GM15510 (cell line): Measurements from ENCODE around the gene VPS4A.

ENCODE experiments used
- POLR2A ChIP-seq: IDR thresholded peaks from 3 replicates; pipeline ENCODE4 v1.6.1; 2011; ENCODE audit warnings: borderline replicate concordance; ENCODE audit not compliant: insufficient read length; ENCODE audit errors: extremely low read depth

VPS4A gene

DNA sequence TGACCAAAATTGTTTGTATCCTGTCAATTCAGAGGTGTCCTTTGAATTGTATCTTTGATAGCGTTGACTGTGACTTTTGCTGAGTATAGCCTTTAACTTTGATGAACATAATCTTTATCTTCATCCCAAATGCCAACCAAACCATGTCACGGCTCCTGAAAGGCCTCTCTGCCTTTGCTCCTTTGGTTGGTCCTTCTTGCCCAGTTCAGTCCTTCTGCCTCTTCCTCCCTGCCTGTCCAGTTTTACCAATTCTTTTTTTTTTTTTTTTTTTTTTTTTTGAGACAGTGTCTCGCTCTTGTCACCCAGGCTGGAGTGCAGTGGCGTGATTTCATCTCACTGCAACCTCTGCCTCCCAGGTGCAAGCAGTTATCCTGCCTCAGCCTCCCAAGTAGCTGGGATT, 12.9 kb upstream of the VPS4A start:
- TF ChIP-seq POLR2A, result no peak

DNA sequence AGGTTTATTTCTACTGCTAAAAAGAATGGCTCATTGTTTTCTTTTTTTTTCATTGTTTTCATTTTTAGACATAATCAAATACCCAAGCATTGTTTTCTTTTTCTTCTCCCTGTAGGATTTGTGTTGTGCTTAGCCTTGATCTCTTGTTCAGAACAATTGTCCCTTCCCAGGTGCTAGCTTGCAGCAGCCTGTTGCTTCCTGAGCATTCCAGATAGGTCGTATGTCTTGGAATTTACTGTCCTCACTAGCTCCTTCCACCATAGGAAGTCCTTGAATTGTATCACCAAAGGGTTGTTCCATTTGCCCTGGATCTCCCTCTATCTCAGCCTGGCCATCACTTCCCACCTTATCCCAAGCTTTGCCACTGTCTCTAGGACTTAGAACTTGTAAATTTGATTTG, 10.0 kb upstream of the VPS4A start:
- no peak for TF ChIP-seq POLR2A

DNA sequence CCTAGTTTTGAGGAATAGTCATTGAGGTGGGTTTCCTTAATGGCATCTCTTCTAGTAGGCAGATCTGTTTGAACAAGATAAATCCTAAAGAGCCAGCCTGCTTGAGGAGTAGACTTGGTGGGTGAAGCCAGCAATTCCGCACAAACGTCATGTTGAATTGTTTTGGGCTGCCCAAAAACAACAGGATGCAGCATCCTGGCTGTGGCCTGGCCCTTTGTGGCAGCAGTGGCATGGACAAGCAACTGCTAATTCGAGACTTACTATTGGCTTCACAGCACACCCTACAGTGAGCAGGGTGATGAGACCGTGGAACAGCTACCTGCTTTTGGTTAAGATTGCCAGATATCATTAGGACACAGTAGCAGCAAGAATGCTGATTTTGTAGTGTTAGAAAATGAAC, 9.3 kb upstream of the VPS4A start:
- no peak for TF ChIP-seq POLR2A

DNA sequence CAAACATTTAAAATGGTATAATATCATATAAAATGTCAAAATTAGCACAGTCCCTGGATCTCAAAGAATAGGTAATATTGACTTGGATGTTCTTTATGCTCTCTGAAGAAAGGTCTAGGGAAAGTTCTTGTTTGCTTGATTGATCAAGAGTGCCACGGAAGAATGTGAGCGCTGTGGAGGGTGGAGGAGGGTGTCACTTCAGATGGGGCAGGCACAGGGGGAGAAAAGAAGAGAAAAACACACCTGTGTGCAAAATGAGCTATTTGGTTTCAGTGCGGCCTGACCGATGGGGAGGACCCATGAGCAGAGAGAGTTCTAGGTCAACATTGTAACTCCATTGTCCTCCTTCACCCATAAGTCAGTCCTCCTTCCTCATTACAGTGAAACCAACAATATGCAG, 8.8 kb upstream of the VPS4A start:
- no peak for TF ChIP-seq POLR2A

DNA sequence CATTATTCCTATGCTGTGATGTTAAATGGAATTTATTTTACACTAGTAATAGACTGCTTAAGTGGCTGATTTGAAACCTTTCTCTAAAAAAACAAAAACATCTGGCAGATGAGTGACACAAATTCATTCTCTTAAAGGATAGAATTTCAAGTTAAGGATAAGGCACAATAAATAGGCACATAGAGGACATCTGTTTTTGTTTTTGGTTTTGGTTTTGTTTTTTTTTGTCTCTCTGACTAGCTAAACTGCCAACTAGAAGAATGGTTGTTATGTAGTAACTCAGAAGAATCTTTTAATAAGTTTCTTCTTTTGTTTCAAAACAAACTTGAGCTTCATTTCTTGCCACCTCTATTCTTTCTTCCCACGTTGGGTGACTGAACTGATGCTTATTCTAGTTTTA, 5.1 kb upstream of the VPS4A start:
- no peak for TF ChIP-seq POLR2A

DNA sequence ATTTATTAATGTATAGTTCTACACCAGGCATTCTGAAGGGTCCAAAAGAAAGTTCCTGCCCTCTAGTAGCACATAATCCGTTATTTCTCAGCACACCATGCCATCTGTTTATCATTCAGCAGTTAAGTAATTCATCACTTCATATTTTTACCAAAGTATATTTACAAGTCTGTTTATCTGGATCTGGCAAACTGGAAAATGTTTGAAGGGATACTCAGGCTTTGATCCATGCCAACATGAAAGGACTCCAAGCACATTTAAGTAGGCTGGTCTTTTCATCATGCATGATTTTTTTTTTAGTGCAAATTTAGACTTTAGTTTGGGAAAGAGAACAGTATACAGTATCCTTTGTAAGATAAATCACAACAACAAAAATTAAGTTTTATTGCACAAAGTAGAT, 4.1 kb upstream of the VPS4A start:
- no peak for TF ChIP-seq POLR2A

DNA sequence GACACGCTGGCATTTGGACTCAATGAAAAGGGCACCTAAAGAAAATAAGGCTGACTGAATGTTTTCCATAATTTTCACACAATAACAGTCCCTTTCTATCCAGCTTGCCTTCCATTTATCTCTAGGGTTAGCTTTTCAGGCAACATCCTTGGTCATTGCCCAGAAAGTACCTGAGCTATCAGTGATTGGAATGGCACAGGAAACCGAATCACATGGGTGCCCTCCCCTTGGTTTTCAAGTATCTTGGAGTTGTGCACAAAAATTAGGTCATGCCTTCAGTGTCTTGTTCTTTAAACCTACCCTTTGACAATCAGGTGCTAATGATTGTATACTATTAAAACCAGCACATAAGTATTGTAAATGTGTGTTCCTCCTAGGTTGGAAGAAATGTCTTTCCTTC, 3.3 kb upstream of the VPS4A start:
- TF ChIP-seq POLR2A, result no peak

DNA sequence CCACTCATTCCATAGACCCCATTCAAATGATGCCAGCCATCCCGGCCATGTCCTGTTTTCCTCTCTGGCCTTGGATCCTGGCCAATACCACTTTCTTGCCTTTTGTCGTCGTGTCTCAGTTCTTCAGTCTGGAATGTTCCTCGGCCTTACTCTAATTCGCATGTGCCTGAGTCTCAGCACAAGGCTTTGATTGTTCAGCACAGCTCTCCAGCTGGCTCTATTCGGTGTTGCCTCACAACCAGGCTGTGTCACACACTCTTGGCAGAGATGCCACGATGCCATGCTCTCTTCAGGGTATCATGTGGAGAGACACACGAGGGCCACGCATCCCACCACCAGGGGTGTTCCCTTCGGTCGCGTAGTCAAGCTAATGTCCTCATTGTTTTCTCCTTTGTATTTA, 1.8 kb upstream of the VPS4A start:
- no peak for TF ChIP-seq POLR2A

DNA sequence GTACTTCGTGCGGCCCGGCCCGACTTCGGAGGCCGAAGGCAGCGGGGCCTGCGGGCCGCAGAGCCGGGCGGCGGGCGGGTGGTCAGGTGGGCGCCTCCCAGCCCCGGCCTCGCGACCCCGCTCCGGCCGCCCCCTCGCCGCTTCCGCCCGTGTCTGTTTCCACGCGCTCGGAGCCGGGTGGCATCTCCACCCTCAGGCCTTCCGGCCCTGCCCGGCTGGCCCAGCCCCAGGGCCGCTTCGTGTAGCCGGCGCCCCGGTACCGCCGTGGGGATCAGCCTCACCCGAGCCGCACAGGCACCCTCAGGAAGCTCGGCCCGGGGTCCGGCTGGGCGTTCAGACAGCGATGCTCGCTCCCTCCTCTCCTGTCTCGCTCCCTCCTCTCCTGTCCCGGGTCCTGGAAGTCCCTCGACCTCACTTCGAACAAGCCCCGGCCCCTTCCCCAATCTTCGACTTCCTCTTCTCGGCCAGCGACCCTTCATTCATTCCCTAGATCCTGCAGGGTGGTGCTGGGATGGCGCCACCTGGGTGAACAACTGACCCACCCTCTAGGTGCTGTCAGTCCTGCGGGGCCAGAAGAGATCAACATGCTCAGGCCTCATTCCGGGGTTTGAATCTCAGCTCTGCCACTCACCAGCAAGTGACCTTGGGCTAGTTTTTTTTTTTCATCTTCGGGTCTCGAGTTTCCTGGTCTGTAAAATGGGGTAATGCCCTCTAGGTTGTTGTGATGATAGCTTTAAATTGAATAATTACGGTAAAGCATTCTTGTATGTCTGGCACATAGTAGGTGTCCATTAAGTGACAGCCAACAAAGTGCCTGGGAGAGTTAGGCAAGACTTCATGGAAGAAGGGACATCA, 610 bp downstream of the VPS4A start:
- no peak for TF ChIP-seq POLR2A

DNA sequence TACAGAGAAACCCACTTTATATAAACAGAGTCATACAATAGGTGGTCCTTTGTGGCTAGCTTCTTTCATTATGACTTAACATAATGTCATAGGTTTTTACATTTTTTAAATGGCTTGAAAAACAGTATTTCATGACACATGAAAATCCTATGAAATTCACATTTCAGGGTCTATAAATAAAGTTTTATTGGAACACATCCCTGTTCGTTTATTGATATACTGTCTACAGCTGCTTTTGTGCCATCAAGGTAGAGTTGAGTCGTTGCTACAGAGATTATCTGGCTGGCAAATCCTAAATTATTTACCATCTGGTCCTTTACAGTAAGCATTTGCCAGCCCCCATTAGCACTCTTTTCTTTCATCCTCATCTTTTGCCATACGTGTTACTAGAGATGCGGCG, 2.3 kb downstream of the VPS4A start:
- TF ChIP-seq POLR2A, result no peak

DNA sequence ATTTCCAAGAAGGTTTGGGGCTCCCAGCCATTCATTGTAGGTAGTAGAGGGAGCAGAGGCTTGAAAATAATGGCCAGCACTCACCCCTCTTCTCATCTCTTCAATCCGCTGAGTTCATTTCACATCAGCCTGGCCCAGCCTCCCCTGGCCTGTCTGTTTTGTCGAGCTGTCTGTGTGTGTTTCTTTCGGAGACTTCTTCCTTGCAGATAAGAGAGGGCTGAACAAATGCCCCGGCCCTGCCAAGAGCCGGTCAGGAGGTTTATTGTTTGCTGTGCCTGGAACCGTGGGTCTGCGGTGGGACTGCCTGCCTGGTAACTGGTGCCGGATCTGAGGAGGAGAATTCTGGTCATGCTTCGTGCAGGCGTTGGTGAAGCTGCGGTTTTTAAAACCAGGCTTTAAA, 3.4 kb downstream of the VPS4A start:
- TF ChIP-seq POLR2A, result no peak

DNA sequence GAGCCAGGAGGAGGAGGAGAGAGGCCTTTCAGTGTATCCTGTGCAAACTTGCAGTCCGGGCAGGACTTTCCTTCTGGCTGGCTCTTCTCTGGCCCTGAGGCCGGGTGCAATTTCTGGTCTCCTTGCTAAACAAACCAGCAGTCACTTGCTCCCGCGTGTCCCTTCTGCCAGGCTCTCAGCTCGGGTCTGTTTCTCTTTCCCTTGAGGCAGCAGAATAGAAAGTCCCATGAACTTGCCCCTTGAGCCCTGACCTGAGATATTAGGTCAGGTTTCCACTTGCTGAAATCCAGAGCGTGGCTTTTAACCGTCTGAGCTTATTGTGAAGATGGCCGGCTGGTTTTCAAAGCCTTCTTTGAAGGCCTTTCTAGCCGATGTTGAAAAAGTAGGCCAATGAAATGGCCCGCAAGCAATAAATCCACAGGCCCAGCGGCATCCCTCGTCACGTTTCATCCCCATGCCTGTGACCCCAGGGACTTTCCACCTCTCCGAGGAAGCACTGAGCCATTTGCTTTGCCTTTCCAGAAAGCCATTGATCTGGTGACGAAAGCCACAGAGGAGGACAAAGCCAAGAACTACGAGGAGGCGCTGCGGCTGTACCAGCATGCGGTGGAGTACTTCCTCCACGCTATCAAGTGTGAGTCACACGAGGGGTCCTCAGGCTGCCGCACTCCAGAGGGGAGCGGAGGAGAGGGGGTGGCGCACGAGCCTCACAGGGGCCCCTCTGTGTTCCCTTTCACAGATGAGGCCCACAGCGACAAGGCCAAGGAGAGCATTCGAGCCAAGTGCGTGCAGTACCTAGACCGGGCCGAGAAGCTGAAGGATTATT, 4.5 kb downstream of the VPS4A start:
- TF ChIP-seq POLR2A, result no peak

DNA sequence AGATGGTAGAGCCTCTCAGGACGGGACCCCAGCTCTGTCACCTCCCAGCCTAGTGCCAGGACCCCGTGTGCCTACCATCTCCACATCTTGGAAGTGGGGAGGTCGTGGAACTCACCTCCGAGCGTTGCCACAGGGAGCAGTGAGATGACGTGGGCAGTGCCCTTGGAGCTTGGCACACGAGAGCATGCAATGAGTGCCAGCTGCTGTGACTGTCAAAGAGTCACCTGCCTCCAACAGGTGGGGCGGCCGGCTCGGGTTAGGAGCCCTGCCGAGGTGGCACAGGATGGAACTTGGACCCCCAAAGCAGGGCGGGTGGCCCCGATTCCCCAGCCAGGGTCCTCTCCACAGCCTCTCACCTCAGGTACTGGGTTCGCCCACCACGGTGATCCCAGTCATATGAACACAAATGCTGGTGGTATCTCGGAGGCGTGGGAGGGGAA, 5.5 kb downstream of the VPS4A start:
- no peak for TF ChIP-seq POLR2A

DNA sequence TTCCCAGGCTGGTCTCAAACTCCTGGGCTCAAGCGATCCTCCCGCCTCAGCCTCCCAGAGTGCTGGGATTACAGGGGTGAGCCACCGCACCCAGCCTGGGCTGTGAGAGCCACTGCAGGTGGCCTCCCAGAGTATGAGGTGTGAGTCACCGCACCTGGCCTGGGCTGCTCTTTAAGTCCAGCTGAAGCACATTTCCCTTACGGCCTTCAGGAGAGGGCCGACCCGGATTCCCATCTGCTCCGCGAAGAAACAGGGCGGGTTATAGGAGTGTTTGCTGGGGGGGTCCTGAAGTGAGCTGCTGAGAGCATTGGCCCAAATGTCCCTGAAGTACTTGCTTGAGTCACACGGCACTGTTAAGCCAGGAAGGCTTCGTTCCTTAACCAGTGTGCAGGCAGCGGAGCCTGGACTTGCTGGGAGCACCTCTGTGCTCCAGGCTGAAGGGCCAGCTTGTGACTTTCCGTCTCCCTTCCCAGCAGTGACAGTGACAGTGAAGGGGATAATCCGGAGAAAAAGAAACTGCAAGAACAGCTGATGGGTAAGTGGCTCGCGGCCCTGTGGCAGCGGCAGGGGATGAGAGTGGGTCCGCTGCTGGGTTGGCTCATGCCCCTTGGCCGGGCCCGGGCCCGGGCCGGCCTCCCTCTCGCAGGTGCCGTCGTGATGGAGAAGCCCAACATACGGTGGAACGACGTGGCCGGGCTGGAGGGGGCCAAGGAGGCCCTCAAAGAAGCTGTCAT, 7.2 kb downstream of the VPS4A start:
- no peak for TF ChIP-seq POLR2A

DNA sequence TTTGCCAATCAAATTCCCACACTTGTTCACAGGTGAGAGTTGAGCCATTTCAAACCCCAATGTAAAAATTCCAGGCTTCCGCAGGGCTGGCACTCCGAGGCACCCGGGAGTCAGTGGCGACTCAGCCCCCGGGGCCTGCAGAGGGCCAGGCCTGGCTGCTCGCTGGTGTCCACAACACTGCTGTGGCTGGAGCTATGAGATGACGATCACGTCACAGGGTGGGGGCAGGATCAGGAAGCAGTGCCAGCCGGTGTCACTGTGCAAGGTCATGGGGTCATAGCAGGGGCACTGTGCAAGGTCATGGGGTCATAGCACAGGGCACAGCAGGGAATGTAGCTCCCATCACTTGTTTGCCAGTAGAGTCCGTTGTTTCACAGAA, 7.8 kb downstream of the VPS4A start:
- TF ChIP-seq POLR2A, result no peak
